ENCODE measurements around the gene ZNF396.

DNA sequence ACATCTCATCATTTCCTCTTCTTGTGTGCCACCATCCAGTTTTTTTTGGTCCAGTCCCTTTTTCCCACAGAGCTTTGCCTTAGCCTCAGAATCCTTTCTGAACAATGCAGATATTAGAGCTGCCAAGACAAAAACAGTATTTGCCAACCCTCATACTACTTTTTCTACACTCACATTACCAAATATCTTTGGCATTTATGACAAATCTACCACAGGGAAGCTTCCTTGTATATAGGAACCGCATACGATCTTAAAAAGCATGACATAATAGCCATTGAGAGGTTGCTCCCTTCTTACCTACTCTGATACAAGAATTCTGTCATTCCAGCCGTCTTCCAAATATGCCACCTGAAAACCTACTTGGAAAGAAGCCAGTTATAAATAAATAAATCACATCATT lies 42.3 kb downstream of the ZNF396 start:
- TF ChIP-seq RBM25 (IDR thresholded peaks at IDR 0.05; ENCODE audit: low read depth, low read length, severe bottlenecking) (no peak), CBX8 (IDR thresholded peaks at IDR 0.05; ENCODE audit: borderline replicate concordance, extremely low read depth, low read depth, low read length, poor library complexity, severe bottlenecking) (no peak), ZNF274 (IDR thresholded peaks at IDR 0.05; ENCODE audit: borderline replicate concordance, low read depth, low read length) (no peak), POLR2A (conservative IDR thresholded peaks at IDR 0.05) (no peak), YY1 (IDR thresholded peaks at IDR 0.05; ENCODE audit: borderline replicate concordance in 1 of 3, control insufficient read depth in 1 of 3, extremely low read depth in 1 of 3, insufficient read depth in 3 of 3, insufficient read length in 1 of 3, insufficient replicate concordance in 2 of 3, low read depth in 1 of 3, low read length in 2 of 3) (no peak)
- TF ChIP-seq, protein P1, sequence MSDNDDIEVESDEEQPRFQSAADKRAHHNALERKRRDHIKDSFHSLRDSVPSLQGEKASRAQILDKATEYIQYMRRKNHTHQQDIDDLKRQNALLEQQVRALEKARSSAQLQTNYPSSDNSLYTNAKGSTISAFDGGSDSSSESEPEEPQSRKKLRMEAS (CRISPR knock-in tag; IDR thresholded peaks at IDR 0.05) = no peak
- TF ChIP-seq, protein P2, sequence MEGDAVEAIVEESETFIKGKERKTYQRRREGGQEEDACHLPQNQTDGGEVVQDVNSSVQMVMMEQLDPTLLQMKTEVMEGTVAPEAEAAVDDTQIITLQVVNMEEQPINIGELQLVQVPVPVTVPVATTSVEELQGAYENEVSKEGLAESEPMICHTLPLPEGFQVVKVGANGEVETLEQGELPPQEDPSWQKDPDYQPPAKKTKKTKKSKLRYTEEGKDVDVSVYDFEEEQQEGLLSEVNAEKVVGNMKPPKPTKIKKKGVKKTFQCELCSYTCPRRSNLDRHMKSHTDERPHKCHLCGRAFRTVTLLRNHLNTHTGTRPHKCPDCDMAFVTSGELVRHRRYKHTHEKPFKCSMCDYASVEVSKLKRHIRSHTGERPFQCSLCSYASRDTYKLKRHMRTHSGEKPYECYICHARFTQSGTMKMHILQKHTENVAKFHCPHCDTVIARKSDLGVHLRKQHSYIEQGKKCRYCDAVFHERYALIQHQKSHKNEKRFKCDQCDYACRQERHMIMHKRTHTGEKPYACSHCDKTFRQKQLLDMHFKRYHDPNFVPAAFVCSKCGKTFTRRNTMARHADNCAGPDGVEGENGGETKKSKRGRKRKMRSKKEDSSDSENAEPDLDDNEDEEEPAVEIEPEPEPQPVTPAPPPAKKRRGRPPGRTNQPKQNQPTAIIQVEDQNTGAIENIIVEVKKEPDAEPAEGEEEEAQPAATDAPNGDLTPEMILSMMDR (IDR thresholded peaks at IDR 0.05 in 2 of 3, conservative IDR thresholded peaks at IDR 0.05 in 1 of 3; ENCODE audit: insufficient read depth in 2 of 3, low read depth in 1 of 3, low read length in 3 of 3) = no peak
- TF ChIP-seq, protein P3, sequence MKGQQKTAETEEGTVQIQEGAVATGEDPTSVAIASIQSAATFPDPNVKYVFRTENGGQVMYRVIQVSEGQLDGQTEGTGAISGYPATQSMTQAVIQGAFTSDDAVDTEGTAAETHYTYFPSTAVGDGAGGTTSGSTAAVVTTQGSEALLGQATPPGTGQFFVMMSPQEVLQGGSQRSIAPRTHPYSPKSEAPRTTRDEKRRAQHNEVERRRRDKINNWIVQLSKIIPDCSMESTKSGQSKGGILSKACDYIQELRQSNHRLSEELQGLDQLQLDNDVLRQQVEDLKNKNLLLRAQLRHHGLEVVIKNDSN (CRISPR knock-in tag; IDR thresholded peaks at IDR 0.05) = no peak
- TF ChIP-seq, protein P4, sequence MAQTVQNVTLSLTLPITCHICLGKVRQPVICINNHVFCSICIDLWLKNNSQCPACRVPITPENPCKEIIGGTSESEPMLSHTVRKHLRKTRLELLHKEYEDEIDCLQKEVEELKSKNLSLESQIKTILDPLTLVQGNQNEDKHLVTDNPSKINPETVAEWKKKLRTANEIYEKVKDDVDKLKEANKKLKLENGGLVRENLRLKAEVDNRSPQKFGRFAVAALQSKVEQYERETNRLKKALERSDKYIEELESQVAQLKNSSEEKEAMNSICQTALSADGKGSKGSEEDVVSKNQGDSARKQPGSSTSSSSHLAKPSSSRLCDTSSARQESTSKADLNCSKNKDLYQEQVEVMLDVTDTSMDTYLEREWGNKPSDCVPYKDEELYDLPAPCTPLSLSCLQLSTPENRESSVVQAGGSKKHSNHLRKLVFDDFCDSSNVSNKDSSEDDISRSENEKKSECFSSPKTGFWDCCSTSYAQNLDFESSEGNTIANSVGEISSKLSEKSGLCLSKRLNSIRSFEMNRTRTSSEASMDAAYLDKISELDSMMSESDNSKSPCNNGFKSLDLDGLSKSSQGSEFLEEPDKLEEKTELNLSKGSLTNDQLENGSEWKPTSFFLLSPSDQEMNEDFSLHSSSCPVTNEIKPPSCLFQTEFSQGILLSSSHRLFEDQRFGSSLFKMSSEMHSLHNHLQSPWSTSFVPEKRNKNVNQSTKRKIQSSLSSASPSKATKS (CRISPR knock-in tag; IDR thresholded peaks at IDR 0.05) = no peak
- TF ChIP-seq, protein P5, sequence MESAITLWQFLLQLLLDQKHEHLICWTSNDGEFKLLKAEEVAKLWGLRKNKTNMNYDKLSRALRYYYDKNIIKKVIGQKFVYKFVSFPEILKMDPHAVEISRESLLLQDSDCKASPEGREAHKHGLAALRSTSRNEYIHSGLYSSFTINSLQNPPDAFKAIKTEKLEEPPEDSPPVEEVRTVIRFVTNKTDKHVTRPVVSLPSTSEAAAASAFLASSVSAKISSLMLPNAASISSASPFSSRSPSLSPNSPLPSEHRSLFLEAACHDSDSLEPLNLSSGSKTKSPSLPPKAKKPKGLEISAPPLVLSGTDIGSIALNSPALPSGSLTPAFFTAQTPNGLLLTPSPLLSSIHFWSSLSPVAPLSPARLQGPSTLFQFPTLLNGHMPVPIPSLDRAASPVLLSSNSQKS (CRISPR knock-in tag; IDR thresholded peaks at IDR 0.05) = no peak

Measured in K562 (cell line).